A673 (cell line): ENCODE measurements around the gene SLC23A2. TPM values are rescaled to one million over a fixed set of nuclear protein-coding genes. Genes with fewer than 3 reads are reported as not detected.

Source experiments
- BruUV-seq: library from RNA; stranded (reverse); fragments of 400-500 nt; replicated peaks from 2 replicates; lab custom pipeline; 2021; lab: Mats Ljungman, UMichigan
- CTCF ChIA-PET: fragments of 300-600 bp; sonication (Branson Sonifier 250); formaldehyde crosslinking; loops from one replicate; lab custom pipeline; 2022; ENCODE audit warnings: antibody characterized with exemption; lab: Charles Lee
- POLR2A ChIA-PET: fragments of 300-600 bp; sonication (Branson Sonifier 250); formaldehyde crosslinking; loops from one replicate; lab custom pipeline; 2022; ENCODE audit warnings: antibody characterized with exemption; ENCODE audit not compliant: low non-redundant PET; lab: Charles Lee
- DNase-seq: peaks from one replicate; pipeline ENCODE4 v3.0.0-alpha.2; 2015; ENCODE audit warnings: low spot score
- H3K27ac ChIP-seq: fragments of 200-600 bp; sonication (generic); 2 replicates; pipeline ENCODE4 v1.5.1; 2016; ENCODE audit warnings: mixed run types, low read depth, mild to moderate bottlenecking, mixed read lengths, antibody characterized with exemption, low read length; ENCODE audit not compliant: poor library complexity, severe bottlenecking
- H3K27me3 ChIP-seq: fragments of 200-600 bp; sonication (generic); replicated peaks from 2 replicates; pipeline ENCODE4 v1.6.1; 2017; ENCODE audit warnings: mixed run types, low read depth, mild to moderate bottlenecking, mixed read lengths, antibody characterized with exemption, low read length; ENCODE audit not compliant: insufficient read depth, poor library complexity
- H3K36me3 ChIP-seq: fragments of 200-600 bp; sonication (generic); 2 replicates; pipeline ENCODE4 v1.6.1; 2016; ENCODE audit warnings: mixed run types, mild to moderate bottlenecking, mixed read lengths, antibody characterized with exemption, low read length; ENCODE audit not compliant: insufficient read depth, poor library complexity, severe bottlenecking
- H3K4me1 ChIP-seq: fragments of 200-600 bp; sonication (generic); 2 replicates; pipeline ENCODE4 v1.6.1; 2017; ENCODE audit warnings: mixed run types, mild to moderate bottlenecking, mixed read lengths, antibody characterized with exemption, low read length; ENCODE audit not compliant: insufficient read depth, poor library complexity, severe bottlenecking
- H3K4me3 ChIP-seq: fragments of 200-600 bp; sonication (generic); 2 replicates; pipeline ENCODE4 v1.5.1; 2016; ENCODE audit warnings: low read depth, mixed run types, mild to moderate bottlenecking, mixed read lengths, low read length; ENCODE audit not compliant: poor library complexity, severe bottlenecking
- H3K9me3 ChIP-seq: fragments of 200-600 bp; sonication (generic); 2 replicates; pipeline ENCODE4 v1.6.1; 2016; ENCODE audit warnings: mixed run types, low read depth, mild to moderate bottlenecking, mixed read lengths, antibody characterized with exemption, low read length; ENCODE audit not compliant: poor library complexity, severe bottlenecking
- EZH2 ChIP-seq: fragments of 200-600 bp; sonication (generic); IDR thresholded peaks from 2 replicates; pipeline ENCODE4 v1.6.1; 2017; ENCODE audit warnings: borderline replicate concordance, low read depth, mild to moderate bottlenecking, mixed read lengths, antibody characterized with exemption, low read length; ENCODE audit not compliant: poor library complexity, severe bottlenecking
- intact Hi-C: fragments of 100-400 bp; cut with micrococcal nuclease; formaldehyde crosslinking; loops from one replicate; pipeline ENCODE4 v1.10.0; 2022; ENCODE audit not compliant: unreplicated experiment
- total RNA-seq: library from RNA; stranded (reverse); gene quantifications from 2 replicates; pipeline ENCODE4 v1.2.3, GENCODE V29; 2021
- TF ChIP-seq, protein P1 (sequence below): fragments of 300-800, 200-600 bp; sonication (generic); conservative IDR thresholded peaks from 2 replicates; pipeline ENCODE4 v1.5.1; 2017; ENCODE audit warnings: low read depth, mild to moderate bottlenecking, antibody characterized with exemption, low read length, moderate library complexity, mixed read lengths

Gene SLC23A2
- total RNA-seq, 1 experiment from 2014 or later: 29.4 TPM

DNA sequence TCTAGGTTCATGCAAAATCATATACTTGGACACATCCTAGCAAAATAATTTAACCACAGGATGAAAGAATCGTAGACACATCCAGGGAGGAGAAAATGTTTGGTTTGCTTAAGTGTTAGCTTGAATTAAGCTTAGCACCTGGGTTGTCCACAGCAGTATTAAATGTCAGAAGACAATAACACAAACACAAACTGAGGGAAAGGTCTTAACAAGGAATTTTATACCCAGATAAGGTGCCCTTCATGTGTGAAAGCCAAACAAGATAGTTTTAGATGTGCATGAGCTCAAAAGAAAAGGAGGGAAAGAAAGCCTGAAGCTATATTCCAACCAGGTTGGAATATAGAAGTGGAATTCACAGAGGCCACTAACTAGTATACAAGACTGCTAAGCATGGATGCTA, 49.1 kb downstream of the SLC23A2 start:
- no TSS peak for BruUV-seq
- Histone ChIP-seq H3K27ac (no peak overlapping the region), H3K4me1 (peaks cover 4% of the 10 kb centered on the region), H3K27me3 (no peaks in the 10 kb centered on the region), H3K9me3 (peaks cover 4% of the 10 kb centered on the region), H3K4me3 (no peak overlapping the region), H3K36me3 (peaks cover 5% of the 10 kb centered on the region)
- ChIA-PET CTCF (no interaction called here), POLR2A (no interaction called here)
- DNase-seq: no peak
- TF ChIP-seq, protein P1, sequence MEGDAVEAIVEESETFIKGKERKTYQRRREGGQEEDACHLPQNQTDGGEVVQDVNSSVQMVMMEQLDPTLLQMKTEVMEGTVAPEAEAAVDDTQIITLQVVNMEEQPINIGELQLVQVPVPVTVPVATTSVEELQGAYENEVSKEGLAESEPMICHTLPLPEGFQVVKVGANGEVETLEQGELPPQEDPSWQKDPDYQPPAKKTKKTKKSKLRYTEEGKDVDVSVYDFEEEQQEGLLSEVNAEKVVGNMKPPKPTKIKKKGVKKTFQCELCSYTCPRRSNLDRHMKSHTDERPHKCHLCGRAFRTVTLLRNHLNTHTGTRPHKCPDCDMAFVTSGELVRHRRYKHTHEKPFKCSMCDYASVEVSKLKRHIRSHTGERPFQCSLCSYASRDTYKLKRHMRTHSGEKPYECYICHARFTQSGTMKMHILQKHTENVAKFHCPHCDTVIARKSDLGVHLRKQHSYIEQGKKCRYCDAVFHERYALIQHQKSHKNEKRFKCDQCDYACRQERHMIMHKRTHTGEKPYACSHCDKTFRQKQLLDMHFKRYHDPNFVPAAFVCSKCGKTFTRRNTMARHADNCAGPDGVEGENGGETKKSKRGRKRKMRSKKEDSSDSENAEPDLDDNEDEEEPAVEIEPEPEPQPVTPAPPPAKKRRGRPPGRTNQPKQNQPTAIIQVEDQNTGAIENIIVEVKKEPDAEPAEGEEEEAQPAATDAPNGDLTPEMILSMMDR: no peak
- TF ChIP-seq EZH2: no peak
- intact Hi-C loops: no loop called here

DNA sequence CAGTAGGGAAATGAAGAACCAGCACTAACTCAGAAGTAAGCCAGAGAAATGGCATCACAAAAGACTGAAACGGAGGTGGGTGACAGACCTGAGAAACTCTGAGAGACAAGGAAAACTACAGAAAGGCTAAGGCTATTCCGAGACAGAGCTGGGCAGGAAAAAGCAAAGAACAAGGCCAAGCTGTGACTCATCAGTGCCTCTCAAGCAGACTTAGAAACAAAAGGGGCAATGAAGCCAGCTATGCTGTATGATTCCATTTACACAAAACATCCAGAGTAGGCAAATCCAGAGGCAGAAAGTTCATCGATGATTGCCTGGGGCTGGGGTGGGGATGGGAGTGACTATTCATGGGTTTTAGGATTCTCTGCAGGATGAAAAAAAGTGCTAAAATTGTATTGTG, 50.0 kb downstream of the SLC23A2 start:
- no TSS peak for BruUV-seq
- peak; percentile 33 for DNase-seq
- peaks cover 5% of the 10 kb centered on the region for H3K36me3 ChIP-seq
- peaks cover 4% of the 10 kb centered on the region for H3K4me1 ChIP-seq
- H3K27ac ChIP-seq: peak overlapping the region; percentile 42
- ChIA-PET POLR2A (interaction anchor here (0.7 kb wide), 1 partner anchor 246 kb away, joined by 14 read pairs; no protein-coding TSS in a partner anchor), CTCF (no interaction called here)
- intact Hi-C loops: no loop called here
- H3K27me3 ChIP-seq: no peaks in the 10 kb centered on the region
- TF ChIP-seq EZH2: no peak
- TF ChIP-seq, protein P1: no peak
- peaks cover 4% of the 10 kb centered on the region for H3K9me3 ChIP-seq
- H3K4me3 ChIP-seq: no peak overlapping the region

GRCh38 chr20:4950841-4951240, 50.5 kb downstream of the SLC23A2 start:
- ChIA-PET CTCF (no interaction called here), POLR2A (no interaction called here)
- H3K4me1 ChIP-seq: no peaks in the 10 kb centered on the region
- H3K27ac ChIP-seq: no peak overlapping the region
- no peak for TF ChIP-seq EZH2
- TF ChIP-seq, protein P1: no peak
- H3K27me3 ChIP-seq: no peaks in the 10 kb centered on the region
- peaks cover 5% of the 10 kb centered on the region for H3K36me3 ChIP-seq
- BruUV-seq: no TSS peak
- peaks cover 4% of the 10 kb centered on the region for H3K9me3 ChIP-seq
- no peak overlapping the region for H3K4me3 ChIP-seq
- no peak for DNase-seq
- intact Hi-C loops: no loop called here
